Stimulated activated CD4-positive, alpha-beta T cell treated with anti-CD3 and anti-CD28 coated beads, Interleukin-2, amount 100 ng/mL, for 24 hours (primary cell): ENCODE results near the gene KRTAP1-1.
"Not testable (repeated sequence)": the region's sequence is repeated elsewhere in the genome, so short reads cannot be mapped to it uniquely, and the experiment has no call there.

ENCODE experiments used
- DNase-seq, 2 donors: peaks; one replicate each; pipeline ENCODE4 v3.0.0-alpha.2; 2020

KRTAP1-1 gene

GRCh38 chr17:41054556-41054955 lies 13.3 kb upstream of the KRTAP1-1 start:
- DNase-seq = not testable (repeated sequence)

GRCh38 chr17:41054025-41054424 lies 12.8 kb upstream of the KRTAP1-1 start:
- DNase-seq = no peak

- DNase-seq = no peak
These were observed 11.3 kb upstream of the KRTAP1-1 start for GRCh38 chr17:41052566-41052965.

- no peak for DNase-seq
These were observed 7.9 kb upstream of the KRTAP1-1 start for GRCh38 chr17:41049110-41049509.

GRCh38 chr17:41048441-41048840 lies 7.2 kb upstream of the KRTAP1-1 start:
- no peak for DNase-seq

GRCh38 chr17:41046735-41047465 lies 5.7 kb upstream of the KRTAP1-1 start, which contains the start of gene KRTAP2-1:
KRTAP2-1 (minus strand) TSS chr17:41047316; CDS start chr17:41047267, 49 bp downstream.
- DNase-seq = not testable (repeated sequence)

- no peak for DNase-seq
These were observed 1.7 kb upstream of the KRTAP1-1 start for GRCh38 chr17:41042953-41043352.

- no peak for DNase-seq
These were observed 3.3 kb downstream of the KRTAP1-1 start for GRCh38 chr17:41037853-41038350.

- DNase-seq = not testable (repeated sequence)
These were observed 6.8 kb downstream of the KRTAP1-1 start, which contains the start of gene KRTAP1-3 for GRCh38 chr17:41034346-41034935. KRTAP1-3 (minus strand) TSS chr17:41034874; CDS start chr17:41034821, 53 bp downstream.

- DNase-seq = no peak
These were observed 11.5 kb downstream of the KRTAP1-1 start, which contains the start of gene KRTAP1-4 for GRCh38 chr17:41029633-41030245. KRTAP1-4 (minus strand) TSS chr17:41030195; CDS start chr17:41030078, 117 bp downstream.

GRCh38 chr17:41026715-41027471 lies 14.4 kb downstream of the KRTAP1-1 start, which contains the start of gene KRTAP1-5:
KRTAP1-5 (minus strand) TSS chr17:41027208; CDS start chr17:41027155, 53 bp downstream.
- DNase-seq = no peak

- no peak for DNase-seq
These were observed 16.6 kb downstream of the KRTAP1-1 start for GRCh38 chr17:41024697-41025096.

GRCh38 chr17:41020336-41020735 lies 20.9 kb downstream of the KRTAP1-1 start:
- no peak for DNase-seq

- no peak for DNase-seq
These were observed 21.8 kb downstream of the KRTAP1-1 start for GRCh38 chr17:41019415-41019814.

GRCh38 chr17:41018541-41018940 lies 22.7 kb downstream of the KRTAP1-1 start:
- no peak for DNase-seq

- no peak for DNase-seq
These were observed 24.6 kb downstream of the KRTAP1-1 start for GRCh38 chr17:41016578-41017215.

GRCh38 chr17:41015454-41015853 lies 25.8 kb downstream of the KRTAP1-1 start:
- no peak for DNase-seq

- DNase-seq = no peak
These were observed 27.6 kb downstream of the KRTAP1-1 start for GRCh38 chr17:41013606-41014005.

GRCh38 chr17:41013181-41013580 lies 28.1 kb downstream of the KRTAP1-1 start:
- DNase-seq = no peak

GRCh38 chr17:41012326-41013120 lies 28.7 kb downstream of the KRTAP1-1 start:
- DNase-seq = no peak

GRCh38 chr17:41010441-41010840 lies 30.8 kb downstream of the KRTAP1-1 start:
- no peak for DNase-seq
